ENCODE results near the gene CDC42BPG. TPM values are rescaled to one million over a fixed set of nuclear protein-coding genes. Genes with fewer than 3 reads are reported as not detected.

CDC42BPG gene
- total and polyA plus RNA-seq, 2 of the 8 experiments (the other 6 are each of a cell fraction or from before 2014, with no cell fraction given) = 3.7 to 10.6 TPM

- Histone ChIP-seq H3K9me3 (ENCODE audit: insufficient read depth in 2 of 2, low read depth in 1 of 2, low read length in 1 of 2) (no peaks in the 10 kb centered on the region), H4K20me1 (replicated peaks in 1 of 2; ENCODE audit: control insufficient read depth in 1 of 2, insufficient read depth in 2 of 2, low read length in 2 of 2) (peaks cover 0 to 3% of the 10 kb centered on the region in 2 experiments), H3K4me3 (ENCODE audit: extremely low read depth in 1 of 4, insufficient read depth in 2 of 4, low read depth in 3 of 4, low read length in 4 of 4) (no peak overlapping the region), H3K27ac (ENCODE audit: low read depth, low read length) (no peak overlapping the region), H2BK20ac (ENCODE audit: low read length) (no peak overlapping the region), H3K4me2 (ENCODE audit: insufficient read depth in 1 of 2, low read depth in 2 of 2, low read length in 2 of 2) (no peak overlapping the region), H3K23me2 (ENCODE audit: low read depth, low read length) (no peaks in the 10 kb centered on the region), H3K9ac (replicated peaks in 1 of 4; ENCODE audit: extremely low read depth in 1 of 4, low read depth in 3 of 4, low read length in 3 of 4) (no peak overlapping the region), H4K8ac (ENCODE audit: extremely low read depth, insufficient read depth, low read length) (peak overlapping the region; percentile 82; the same call in 1 of the 2 replicates), H2BK12ac (ENCODE audit: low read depth, low read length) (0 out of 2 replicates have a peak overlapping the region, but pooled peaks have one; percentile 44), H3K56ac (replicated peaks; ENCODE audit: insufficient read length, low read depth, low read length) (no peak overlapping the region), H3K4me1 (replicated peaks in 1 of 4; ENCODE audit: control insufficient read depth in 3 of 4, insufficient read depth in 4 of 4, low read length in 3 of 4) (no peaks in the 10 kb centered on the region), H3K18ac (ENCODE audit: extremely low read depth, low read length) (no peak overlapping the region), H3K79me1 (ENCODE audit: low read depth, low read length) (no peaks in the 10 kb centered on the region), H3K14ac (ENCODE audit: insufficient read length) (no peak overlapping the region), H3K36me3 (ENCODE audit: control insufficient read depth in 2 of 4, insufficient read depth in 4 of 4, low read length in 3 of 4) (no peaks in the 10 kb centered on the region), H2BK5ac (ENCODE audit: low read depth, low read length) (peak overlapping the region; percentile 32; the same call in 1 of the 2 replicates), H2AK5ac (ENCODE audit: low read depth, low read length) (no peak overlapping the region), H3K79me2 (ENCODE audit: control insufficient read depth in 1 of 2, insufficient read depth in 2 of 2, low read length in 2 of 2) (no peaks in the 10 kb centered on the region), H3K27me3 (replicated peaks in 1 of 4; ENCODE audit: control insufficient read depth in 3 of 4, extremely low read depth in 1 of 4, insufficient read depth in 3 of 4, low read length in 3 of 4) (no peaks in the 10 kb centered on the region), H3K4ac (replicated peaks; ENCODE audit: insufficient read length, low read depth, low read length) (no peak overlapping the region), H2BK15ac (ENCODE audit: low read length) (0 out of 2 replicates have a peak overlapping the region, but pooled peaks have one; percentile 77), H4K91ac (replicated peaks; ENCODE audit: insufficient read length, low read length) (no peak overlapping the region), H4K5ac (ENCODE audit: insufficient read length, low read depth, low read length) (no peak overlapping the region), H3K23ac (ENCODE audit: insufficient read length) (no peak overlapping the region), H2AFZ (ENCODE audit: low read length) (no peak overlapping the region), H2BK120ac (replicated peaks; ENCODE audit: low read depth, low read length) (no peak overlapping the region)
- POLR2A ChIA-PET (ENCODE audit: partially characterized antibody) = interaction anchor here (0.9 to 1.8 kb wide), 4 partner anchors 9 to 18 kb away, joined by 3 to 4 read pairs (median 4); partner anchors contain the start of gene SF1
- CTCF ChIA-PET (ENCODE audit: partially characterized antibody) = interaction anchor here (0.7 to 5.2 kb wide), 15 partner anchors 9 to 322 kb away, joined by 3 to 31 read pairs (median 3); partner anchors contain the start of genes CDC42BPG, MEN1 and SF1
- FAIRE-seq = peak; percentile 48
- DNase-seq (ENCODE audit: low read depth in 1 of 2, low spot score in 2 of 2) = peak in 1 of 2 experiments; percentile 89
- 52% methylated on average over 15 of the region's 15 CpGs; no CpG with 5 or more reads in 1 of the 2 experiments for WGBS, 2 experiments (ENCODE audit: extremely low coverage in 1 of 2, insufficient coverage in 1 of 2, insufficient read length in 1 of 2, insufficient replicate concordance in 2 of 2, low coverage in 1 of 2, low lambda C conversion rate in 2 of 2, missing lambda C conversion rate in 1 of 2)
- TF ChIP-seq CTBP2 (IDR thresholded peaks at IDR 0.05; ENCODE audit: borderline replicate concordance, insufficient read depth, insufficient read length, low read length) (no peak), GABPA (IDR thresholded peaks at IDR 0.05; ENCODE audit: borderline replicate concordance, insufficient read depth, low read length) (peak; percentile 60; the same call in 1 of the 2 replicates), RAD21 (IDR thresholded peaks at IDR 0.05 in 1 of 2, conservative IDR thresholded peaks at IDR 0.05 in 1 of 2; ENCODE audit: low read depth in 2 of 2, low read length in 2 of 2) (peak; percentile 73 to 82), TAF1 (IDR thresholded peaks at IDR 0.05; ENCODE audit: low read depth, low read length) (0 out of 2 replicates have a peak, but pooled peaks have one; percentile 30), EZH2 (IDR thresholded peaks at IDR 0.05; ENCODE audit: low read depth, low read length, severe bottlenecking) (no peak), RNF2 (IDR thresholded peaks at IDR 0.05; ENCODE audit: borderline replicate concordance, low read depth, low read length, missing control alignments, poor library complexity, severe bottlenecking) (no peak), CBX8 (IDR thresholded peaks at IDR 0.05; ENCODE audit: borderline replicate concordance, low read depth, low read length) (no peak), HDAC6 (IDR thresholded peaks at IDR 0.05; ENCODE audit: low read depth, low read length) (no peak), SIN3A (conservative IDR thresholded peaks at IDR 0.05 in 1 of 2, IDR thresholded peaks at IDR 0.05 in 1 of 2; ENCODE audit: low read depth in 1 of 2, low read length in 2 of 2) (peak in 1 of 2 experiments; percentile 48; a peak in 1 of 4 replicates)
Observed at GRCh38 chr11:64787526-64788320, 56.7 kb downstream of the CDC42BPG start.
